Prostate gland (tissue), 2 donors: ENCODE data around the gene TNFSF11. TPM values are rescaled to one million over a fixed set of nuclear protein-coding genes. Genes with fewer than 3 reads are reported as not detected.

Experiments
- DNase-seq: peaks from one replicate; pipeline ENCODE4 v3.0.0-alpha.2; 2019; ENCODE audit warnings: low spot score
- H3K27ac ChIP-seq, 2 donors: fragments of 200-600 bp; sonication (generic); 2 replicates each; pipeline ENCODE4 v1.5.1; 2017 to 2019
- H3K27me3 ChIP-seq: fragments of 200-600 bp; sonication (generic); replicated peaks from 2 replicates; pipeline ENCODE4 v1.5.1; 2019; ENCODE audit not compliant: insufficient read depth
- H3K36me3 ChIP-seq, 2 donors: fragments of 200-600 bp; sonication (generic); 1 replicate in 1 of 2; 2 replicates in 1 of 2; pipeline versions ENCODE4 v1.5.1 to v1.8.1; 2017 to 2019
- H3K4me1 ChIP-seq: fragments of 200-600 bp; sonication (generic); replicated peaks from 2 replicates; pipeline ENCODE4 v1.5.1; 2019
- H3K4me3 ChIP-seq, 2 donors: fragments of 200-600 bp; sonication (generic); 2 replicates each; pipeline ENCODE4 v1.5.1; 2017 to 2019
- H3K9me3 ChIP-seq: fragments of 200-600 bp; sonication (generic); 2 replicates; pipeline ENCODE4 v1.5.1; 2017
- CTCF ChIP-seq, 4 experiments: fragments of 200-600 bp in 2 of 4; fragments of 450-650 bp in 2 of 4; sonication (generic) in 2 of 4; IDR thresholded peaks; 1 replicate in 3 of 4; 2 replicates in 1 of 4; pipeline ENCODE4 v1.5.1; 2016 to 2019; ENCODE audit warnings: antibody characterized with exemption in 4 of 4, mild to moderate bottlenecking in 2 of 4, moderate library complexity in 2 of 4
- POLR2A ChIP-seq: fragments of 450-650 bp; IDR thresholded peaks from one replicate; pipeline ENCODE4 v1.6.1; 2016; ENCODE audit warnings: antibody characterized with exemption, mild to moderate bottlenecking
- POLR2AphosphoS5 ChIP-seq: sonication (generic); formaldehyde crosslinking; IDR thresholded peaks from one replicate; pipeline ENCODE4 v1.6.1; 2017; ENCODE audit warnings: antibody characterized with exemption
- WGBS: methylation state at CpG from one replicate; pipeline ENCODE4 v1.1.5; 2018; 5-methylcytosine and 5-hydroxymethylcytosine counted together
- intact Hi-C: fragments of 100-400 bp; cut with DNase I; formaldehyde crosslinking; loops from one replicate; pipeline ENCODE4 v1.14.2; 2022
- total RNA-seq, 2 donors: library from RNA; depleted of rRNA; stranded (reverse); fragments of >200 nt; gene quantifications; one replicate each; pipeline ENCODE4 v1.1.0, GENCODE V29; 2016

Gene TNFSF11
- total RNA-seq, 2 donors from 2014 or later, result 1.2 TPM; not detected in 1

DNA sequence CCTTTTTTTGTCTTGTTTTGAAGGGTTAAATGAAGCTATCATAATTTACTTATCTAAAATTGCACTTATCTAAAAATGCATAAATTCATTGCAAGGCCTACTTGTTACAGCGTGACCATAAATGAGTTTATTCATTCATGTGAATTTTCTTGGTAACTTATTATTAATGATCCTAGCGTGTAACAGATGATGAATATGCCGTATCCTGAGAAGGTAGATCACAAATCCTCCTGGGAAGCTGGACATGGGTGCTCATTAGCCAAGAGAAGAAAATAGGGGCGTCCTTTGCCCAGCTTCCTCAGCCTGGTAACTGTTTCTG is 21.3 kb downstream of the TNFSF11 start:
- WGBS, result 79% methylated on average over 4 of the region's 4 CpGs
- intact Hi-C loops, result loop anchor here (5.0 to 10.0 kb wide), 2 partner anchors 1210 to 1282 kb away; partner anchors contain the start of genes CCDC122 and LACC1
- TF ChIP-seq POLR2AphosphoS5 (no peak), CTCF (IDR thresholded peaks at IDR 0.05) (peak in 1 of 4 experiments; percentile 11)
- Histone ChIP-seq H3K9me3 (no peaks in the 10 kb centered on the region), H3K36me3 (no peaks in the 10 kb centered on the region), H3K4me1 (no peaks in the 10 kb centered on the region), H3K27ac (no peak overlapping the region), H3K27me3 (no peaks in the 10 kb centered on the region), H3K4me3 (no peak overlapping the region)
- no peak for DNase-seq

DNA sequence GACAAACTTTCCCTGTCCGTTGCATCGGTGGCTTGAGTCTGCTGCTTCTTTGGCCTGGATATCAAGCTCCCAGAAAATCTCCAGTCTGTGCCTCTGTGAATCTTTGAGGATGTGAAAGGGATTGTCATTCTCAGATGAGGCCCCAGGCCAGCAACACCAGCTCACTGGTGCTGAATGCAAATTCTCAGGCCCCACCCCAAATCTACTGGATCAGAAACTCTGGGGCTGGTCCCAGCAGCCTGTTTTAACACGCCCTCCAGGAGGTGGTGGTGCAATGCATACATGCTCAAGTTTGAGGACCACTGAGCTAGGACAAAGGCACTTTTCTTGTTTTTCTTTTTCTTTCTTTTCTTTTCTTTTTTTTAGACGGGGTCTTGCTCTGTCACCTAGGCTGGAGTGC is 23.6 kb downstream of the TNFSF11 start:
- no peak for DNase-seq
- no peaks in the 10 kb centered on the region for H3K9me3 ChIP-seq
- no peak overlapping the region for H3K4me3 ChIP-seq
- no peaks in the 10 kb centered on the region for H3K4me1 ChIP-seq
- WGBS, result 87% methylated on average over 4 of the region's 4 CpGs
- H3K27me3 ChIP-seq, result no peaks in the 10 kb centered on the region
- intact Hi-C loops, result loop anchor here (5.0 to 10.0 kb wide), 2 partner anchors 1207 to 1280 kb away; partner anchors contain the start of genes CCDC122 and LACC1
- no peak for TF ChIP-seq POLR2A
- TF ChIP-seq CTCF (IDR thresholded peaks at IDR 0.05), result no peak
- TF ChIP-seq POLR2AphosphoS5, result no peak
- no peak overlapping the region for H3K27ac ChIP-seq
- H3K36me3 ChIP-seq, result no peaks in the 10 kb centered on the region

- WGBS, result 76% methylated on average over 1 of the region's 1 CpG
- H3K36me3 ChIP-seq, result no peaks in the 10 kb centered on the region
- no peak overlapping the region for H3K4me3 ChIP-seq
- no peaks in the 10 kb centered on the region for H3K27me3 ChIP-seq
- DNase-seq, result no peak
- no peak overlapping the region for H3K27ac ChIP-seq
- intact Hi-C loops, result no loop called here
- no peak for TF ChIP-seq POLR2AphosphoS5
- no peak for TF ChIP-seq POLR2A
- no peak for TF ChIP-seq CTCF (IDR thresholded peaks at IDR 0.05)
- H3K9me3 ChIP-seq, result no peaks in the 10 kb centered on the region
- no peaks in the 10 kb centered on the region for H3K4me1 ChIP-seq
Measured at GRCh38 chr13:42600943-42601342, 27.0 kb downstream of the TNFSF11 start.

- TF ChIP-seq CTCF (IDR thresholded peaks at IDR 0.05), result no peak
- TF ChIP-seq POLR2AphosphoS5, result no peak
- TF ChIP-seq POLR2A, result no peak
- H3K36me3 ChIP-seq, result no peaks in the 10 kb centered on the region
- 73% methylated on average over 1 of the region's 1 CpG for WGBS
- intact Hi-C loops, result no loop called here
- no peak overlapping the region for H3K4me3 ChIP-seq
- H3K9me3 ChIP-seq, result no peaks in the 10 kb centered on the region
- H3K27ac ChIP-seq, result no peak overlapping the region
- no peaks in the 10 kb centered on the region for H3K27me3 ChIP-seq
- no peak for DNase-seq
- no peaks in the 10 kb centered on the region for H3K4me1 ChIP-seq
Measured at GRCh38 chr13:42602906-42603305, 29.0 kb downstream of the TNFSF11 start.

- Histone ChIP-seq H3K4me1 (no peaks in the 10 kb centered on the region), H3K36me3 (no peaks in the 10 kb centered on the region), H3K27ac (no peak overlapping the region), H3K4me3 (no peak overlapping the region), H3K9me3 (no peaks in the 10 kb centered on the region), H3K27me3 (no peaks in the 10 kb centered on the region)
- TF ChIP-seq POLR2A, result no peak
- no peak for TF ChIP-seq POLR2AphosphoS5
- no peak for TF ChIP-seq CTCF (IDR thresholded peaks at IDR 0.05)
- intact Hi-C loops, result no loop called here
- no peak for DNase-seq
- WGBS, result 96% methylated on average over 2 of the region's 2 CpGs
Measured at GRCh38 chr13:42603571-42603970, 29.6 kb downstream of the TNFSF11 start.
